HG03558 (cell line): Measurements from ENCODE around the gene FEV.

Experiments
- ATAC-seq: cut with Tn5 transposase; IDR thresholded peaks from one replicate; pipeline ENCODE4 v1.9.1; 2021; ENCODE audit warnings: moderate number of reproducible peaks; ENCODE audit not compliant: unreplicated experiment; ENCODE audit errors: extremely low read depth

Gene FEV

DNA sequence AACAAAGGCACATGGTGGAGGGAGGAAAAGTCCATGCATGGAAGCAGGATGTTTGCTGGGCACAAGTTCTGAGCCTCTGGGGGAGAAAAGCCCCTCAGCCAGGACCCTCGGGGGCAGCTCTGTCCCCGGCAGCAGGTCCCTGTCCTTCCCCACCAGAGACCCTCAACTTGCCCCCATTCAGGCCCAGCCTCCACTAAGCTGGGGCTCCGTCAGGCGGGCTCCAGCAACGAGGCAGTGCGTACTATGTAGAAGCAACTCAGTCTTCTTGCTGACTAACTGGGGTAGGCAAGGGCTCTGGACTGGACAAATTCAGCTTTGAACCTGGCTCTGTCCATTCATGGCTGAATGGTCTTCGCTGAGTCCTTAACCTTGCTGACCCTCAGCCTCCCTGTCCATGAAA, 33.3 kb upstream of the FEV start:
- no peak for ATAC-seq

DNA sequence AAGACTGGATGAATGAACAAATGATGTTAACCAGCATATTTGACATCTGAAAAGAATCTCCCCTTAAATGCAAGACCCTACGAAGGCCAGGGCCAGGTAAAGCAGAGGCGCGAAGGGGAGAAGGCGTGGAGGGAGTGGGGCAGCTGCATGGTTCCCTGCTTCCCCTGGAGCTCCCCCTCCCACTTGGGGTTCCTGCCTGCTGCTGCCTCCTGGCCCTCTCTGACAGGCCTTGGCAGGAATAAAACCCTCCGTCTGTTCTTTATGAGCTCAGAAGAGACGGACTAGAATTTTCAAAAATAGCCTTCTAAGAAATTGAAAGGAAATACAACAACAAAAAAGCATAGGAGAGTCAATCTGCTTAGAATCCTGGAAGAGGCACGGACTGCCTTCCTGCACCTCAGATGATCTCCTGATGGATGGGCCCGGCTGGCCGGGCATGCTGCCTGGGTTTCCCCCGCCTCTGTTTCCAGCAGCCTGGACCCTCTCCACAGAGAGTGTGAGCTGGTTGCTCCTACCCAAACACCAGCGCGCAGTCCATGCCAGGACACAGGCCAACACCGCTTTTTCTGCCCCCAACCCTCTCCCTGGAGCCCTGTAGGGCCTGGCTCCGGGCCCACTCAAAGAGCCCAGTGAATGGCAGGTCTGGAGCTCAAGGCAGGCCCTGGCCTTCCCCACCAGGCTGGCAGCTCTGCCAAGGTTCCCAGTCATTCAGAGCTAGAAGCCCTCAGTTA, 32.4 kb upstream of the FEV start:
- ATAC-seq: no peak

DNA sequence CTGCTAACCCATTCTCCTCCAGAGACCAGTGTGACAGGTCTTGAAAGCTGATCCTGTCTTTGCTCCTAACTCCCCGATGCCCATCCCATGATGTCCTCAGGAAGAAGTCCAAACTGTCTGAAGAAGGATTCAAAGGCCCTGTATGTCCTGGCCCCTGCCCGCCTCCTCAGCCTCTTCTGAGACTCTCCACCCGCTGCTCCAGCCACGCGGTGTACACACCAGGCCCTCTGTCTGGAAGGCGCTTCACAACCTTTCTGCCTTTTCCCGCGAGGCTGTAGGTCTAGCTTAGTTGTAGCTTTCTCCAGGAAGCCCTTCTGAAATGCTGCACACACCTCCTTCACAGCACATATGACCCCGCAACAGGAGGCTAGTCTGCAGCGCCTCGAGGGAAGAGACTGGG, 31.7 kb upstream of the FEV start:
- ATAC-seq: no peak

DNA sequence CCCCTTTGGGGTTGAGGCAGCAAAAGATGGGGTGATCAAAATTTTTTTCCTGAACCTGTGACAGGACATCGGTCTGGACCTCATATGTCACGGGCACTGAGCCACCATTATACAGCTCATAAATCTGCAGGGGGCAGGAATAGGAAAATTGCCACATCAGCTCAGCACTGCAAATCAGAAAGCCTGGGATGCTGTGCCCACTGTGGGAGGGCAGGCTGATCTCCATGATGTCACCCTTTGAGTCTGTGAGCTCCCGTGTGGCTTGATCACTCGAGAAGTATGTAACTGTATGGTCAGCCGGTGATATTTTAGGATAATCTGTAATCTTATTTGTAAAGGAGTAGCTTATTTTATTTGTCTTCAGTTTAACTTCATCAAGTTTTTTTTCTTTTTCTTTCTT, 25.9 kb upstream of the FEV start:
- ATAC-seq: no peak

DNA sequence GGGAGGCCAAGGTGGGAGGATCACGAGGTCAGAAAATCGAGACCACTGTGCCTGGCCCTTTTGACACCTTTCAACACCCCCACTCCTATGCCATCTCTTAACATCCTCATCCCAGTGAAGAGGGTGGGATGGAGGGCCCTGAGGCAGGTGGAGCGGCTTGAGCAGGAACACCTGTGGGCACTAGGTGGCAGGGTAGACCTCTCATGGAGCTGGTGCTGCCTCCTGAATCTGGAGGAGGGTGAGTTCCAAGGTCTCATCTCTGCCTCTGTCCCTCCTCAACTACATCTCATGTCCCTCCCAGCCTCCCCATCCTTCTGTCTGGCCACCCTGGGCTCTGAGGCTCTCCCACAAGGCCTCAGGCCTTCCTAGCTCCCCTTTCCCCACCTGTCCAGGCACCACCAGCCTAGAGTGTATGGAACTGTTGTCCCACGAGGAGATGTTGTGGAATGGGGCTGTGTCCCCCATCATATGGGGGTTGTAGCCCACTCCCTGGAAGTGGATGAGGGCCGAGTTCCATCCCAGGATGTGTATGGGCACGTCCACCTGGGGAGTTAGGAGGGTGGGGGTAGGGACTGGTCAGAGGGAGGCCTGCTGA, 25.3 kb upstream of the FEV start:
- no peak for ATAC-seq

DNA sequence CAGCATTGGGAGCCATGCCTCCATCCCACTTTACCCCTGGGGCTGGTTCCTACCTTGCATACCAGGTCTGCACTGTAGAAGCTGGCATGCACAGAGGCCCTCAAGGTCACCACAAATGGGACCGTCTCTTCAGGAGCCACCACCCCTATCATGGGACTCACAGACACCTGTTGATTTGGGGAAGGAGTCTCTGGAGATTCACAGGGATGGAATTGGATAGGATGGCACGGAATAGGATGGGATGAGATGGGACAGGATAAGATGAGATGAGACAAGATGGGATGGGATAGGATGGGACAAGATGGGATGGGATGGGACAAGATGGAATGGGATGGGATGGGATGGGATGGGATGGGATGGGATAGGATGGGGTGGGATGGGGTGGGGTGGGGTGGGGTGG, 24.3 kb upstream of the FEV start:
- no peak for ATAC-seq

DNA sequence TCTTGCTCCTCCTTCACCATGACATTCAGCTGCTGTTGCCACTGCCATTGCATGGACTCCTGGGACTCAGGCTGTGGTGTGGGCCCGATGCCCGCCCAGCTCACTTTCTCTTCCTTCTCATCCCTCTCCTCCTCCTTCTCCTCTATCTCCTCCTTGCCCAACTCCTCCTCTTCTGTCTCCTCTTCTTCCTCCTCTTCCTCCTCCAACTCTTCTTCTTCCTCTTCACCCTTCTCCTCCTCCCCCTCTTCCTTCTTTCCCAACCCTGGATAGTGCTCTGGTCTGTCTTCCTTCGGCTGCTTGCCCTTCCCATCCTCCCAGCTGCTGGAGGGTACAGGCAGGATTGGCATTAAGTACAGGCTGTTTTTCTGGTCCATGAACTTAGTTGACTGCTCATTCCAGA, 19.0 kb upstream of the FEV start:
- ATAC-seq: no peak

DNA sequence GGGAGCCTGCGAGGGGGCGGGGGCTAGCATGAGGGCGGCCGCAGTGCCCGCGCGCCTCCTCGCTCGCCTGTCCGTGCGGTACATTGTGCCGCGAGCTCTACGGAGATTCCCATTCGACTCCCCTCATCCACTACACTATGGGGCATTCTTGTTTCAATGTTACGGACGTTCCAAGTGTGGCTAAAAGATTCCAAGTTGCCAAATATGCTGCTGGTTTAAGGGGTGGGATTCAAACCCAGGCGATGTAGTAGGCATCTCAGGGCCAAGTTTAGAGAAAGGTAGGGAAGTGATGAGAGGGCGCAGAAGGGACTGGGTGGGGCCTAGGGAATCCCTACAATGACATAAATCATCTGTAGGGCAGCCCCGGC, 18.3 kb upstream of the FEV start:
- no peak for ATAC-seq

DNA sequence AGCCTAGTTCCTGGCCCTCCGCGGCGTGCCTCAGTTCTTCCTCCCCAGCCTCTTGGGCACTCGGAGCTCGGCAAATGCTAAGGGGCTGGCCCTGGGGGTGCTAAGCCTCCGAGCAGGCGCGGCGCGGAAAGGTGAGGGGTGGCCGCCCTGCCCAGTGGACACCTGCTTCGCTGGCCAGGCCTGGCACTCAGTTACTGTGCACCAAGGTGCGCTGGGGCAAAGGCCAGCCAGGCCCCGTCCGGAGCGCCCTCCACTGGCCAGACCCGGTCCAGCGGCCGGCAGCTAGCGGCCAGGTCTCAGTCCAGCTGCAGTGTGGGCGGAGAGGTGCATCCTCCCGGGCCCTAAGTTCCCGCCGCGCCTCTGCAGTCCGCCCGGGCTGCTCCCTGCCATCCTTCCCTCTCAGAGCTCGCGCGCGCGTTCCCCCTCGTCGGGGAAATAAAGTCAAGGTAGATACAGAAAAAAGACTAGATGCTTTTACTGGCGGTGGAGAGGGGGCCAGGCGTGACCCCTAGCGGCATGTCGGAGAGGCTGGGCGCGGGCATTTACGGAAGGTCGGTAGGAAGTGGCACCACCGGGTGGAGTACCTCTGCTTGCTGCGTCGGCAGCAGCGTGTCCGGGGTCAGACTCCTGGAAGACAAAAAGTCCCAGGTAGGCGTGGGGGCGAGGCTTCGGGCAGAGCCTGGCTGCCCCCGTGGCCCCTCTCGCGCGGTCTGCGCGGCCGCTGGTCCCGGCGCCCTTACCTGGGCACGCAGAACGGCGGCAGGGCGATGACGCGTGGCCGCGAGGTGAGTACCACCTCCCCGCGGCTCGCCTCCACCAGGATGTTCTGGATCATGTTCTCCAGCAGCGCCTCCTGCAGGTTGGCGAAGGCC, 17.6 kb upstream of the FEV start:
- ATAC-seq: no peak

DNA sequence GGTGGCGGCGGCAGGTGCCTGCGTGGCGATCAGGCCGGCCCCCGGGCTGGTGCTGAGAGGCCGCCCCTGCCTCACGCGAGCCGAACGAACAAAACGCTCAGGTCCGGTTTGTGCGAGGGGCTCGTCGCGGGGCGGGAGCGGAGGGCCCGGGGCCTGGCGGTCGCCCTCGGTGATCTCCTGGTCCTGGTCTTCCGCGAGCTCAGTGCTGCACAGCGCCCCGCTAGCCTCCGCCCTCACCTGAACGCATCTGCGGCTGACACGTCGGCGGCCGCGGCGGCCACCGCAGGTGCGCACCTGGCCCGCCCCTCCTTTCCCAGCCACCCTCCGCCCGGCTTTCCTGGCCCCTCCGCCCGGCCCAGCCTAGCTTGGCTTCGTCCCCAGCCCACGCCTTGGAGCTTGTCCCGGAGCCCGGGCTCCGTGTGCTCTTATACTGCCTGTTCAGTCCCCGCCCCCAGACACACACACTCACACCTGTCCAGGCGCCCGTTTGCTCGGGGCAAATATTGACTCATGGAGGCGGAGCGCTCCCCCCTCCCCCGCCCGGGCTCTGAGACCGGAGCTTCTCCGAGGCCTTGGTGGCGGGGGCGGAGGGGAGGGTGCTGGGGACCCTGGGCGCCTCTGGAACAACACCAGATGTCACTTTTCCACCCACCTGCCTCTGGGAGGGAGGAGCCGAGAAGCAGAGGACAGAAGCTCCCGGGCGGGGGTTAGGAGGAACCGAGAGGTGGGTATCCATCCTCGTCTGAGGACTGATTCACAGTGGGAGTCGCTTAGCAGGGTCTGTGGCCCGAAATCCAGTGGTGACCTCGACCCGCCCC, 16.8 kb upstream of the FEV start:
- no peak for ATAC-seq

DNA sequence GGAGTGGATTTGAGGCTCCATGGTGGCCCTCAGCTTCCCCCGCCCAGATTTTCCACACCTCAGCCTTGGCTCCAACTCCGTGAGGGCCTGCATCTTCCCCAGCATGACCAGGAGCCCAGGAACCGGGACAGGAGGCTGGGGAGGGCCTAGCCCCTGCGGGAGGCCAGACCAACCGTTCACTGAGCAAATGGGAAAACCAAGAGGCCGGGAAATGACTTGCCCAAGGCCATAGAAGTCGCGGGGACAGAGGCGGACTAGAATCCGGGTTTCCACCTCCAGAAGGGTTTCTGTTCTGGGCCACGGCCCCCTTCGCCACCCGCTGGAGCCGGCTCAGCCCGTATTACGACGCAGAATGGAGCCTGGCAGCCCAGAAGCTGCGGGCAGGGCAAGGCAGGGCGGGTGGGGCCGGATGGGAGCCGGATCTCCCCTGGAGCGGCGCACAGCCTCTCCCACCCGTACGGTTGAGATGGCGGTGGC, 16.2 kb upstream of the FEV start:
- ATAC-seq: no peak

DNA sequence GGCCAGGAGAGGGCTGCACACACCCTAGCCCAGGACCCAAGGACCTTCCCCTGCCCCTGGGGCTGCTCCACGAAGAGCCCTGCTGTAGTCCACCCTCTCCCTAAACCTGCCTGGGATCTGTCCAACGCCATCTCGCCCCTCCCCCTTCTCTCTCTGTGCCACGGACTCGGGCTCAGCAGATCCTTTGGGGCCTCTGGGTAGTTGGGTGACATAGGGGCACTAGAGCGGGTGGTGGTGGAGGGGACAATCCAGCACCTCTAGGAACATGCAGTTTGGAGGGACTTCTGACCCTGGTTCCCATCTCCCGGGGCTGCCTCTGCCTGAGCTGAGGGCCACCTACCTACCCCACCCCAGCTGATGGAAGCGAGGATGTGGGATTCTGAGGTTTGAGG, 15.6 kb upstream of the FEV start:
- no peak for ATAC-seq

DNA sequence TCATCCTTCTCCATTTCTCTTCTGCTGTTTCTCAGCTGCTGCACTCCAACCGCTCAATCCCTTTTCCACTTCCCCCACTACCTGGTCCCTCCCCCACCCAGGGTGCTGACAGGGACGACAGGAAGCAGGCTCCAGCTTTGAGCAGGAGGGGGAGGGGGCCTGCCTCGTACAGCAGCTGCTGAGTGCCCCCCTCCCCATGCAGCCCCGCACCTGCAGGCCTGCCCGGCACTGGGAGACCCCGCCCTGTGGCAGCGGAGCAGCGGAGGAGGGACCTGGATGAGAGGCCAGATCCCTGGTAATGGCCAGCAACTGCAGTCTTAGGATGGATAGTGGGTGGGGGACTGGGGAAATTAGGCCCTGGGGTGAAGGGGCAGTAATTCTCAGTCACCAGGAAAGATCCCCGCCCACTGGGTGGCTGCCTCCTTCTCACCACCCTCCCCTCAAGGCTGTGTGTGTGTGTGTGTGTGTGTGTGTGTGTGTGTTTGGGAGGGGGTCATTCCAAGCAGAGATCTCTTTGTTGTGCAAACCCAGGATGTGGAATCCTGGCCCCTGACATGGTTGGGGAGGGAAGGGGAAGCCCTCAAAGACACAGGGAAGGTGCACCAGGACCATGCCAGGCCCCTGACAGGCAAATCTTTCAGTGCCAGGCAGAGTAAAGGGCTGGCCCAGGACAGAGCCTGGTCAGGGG, 15.0 kb upstream of the FEV start:
- no peak for ATAC-seq

DNA sequence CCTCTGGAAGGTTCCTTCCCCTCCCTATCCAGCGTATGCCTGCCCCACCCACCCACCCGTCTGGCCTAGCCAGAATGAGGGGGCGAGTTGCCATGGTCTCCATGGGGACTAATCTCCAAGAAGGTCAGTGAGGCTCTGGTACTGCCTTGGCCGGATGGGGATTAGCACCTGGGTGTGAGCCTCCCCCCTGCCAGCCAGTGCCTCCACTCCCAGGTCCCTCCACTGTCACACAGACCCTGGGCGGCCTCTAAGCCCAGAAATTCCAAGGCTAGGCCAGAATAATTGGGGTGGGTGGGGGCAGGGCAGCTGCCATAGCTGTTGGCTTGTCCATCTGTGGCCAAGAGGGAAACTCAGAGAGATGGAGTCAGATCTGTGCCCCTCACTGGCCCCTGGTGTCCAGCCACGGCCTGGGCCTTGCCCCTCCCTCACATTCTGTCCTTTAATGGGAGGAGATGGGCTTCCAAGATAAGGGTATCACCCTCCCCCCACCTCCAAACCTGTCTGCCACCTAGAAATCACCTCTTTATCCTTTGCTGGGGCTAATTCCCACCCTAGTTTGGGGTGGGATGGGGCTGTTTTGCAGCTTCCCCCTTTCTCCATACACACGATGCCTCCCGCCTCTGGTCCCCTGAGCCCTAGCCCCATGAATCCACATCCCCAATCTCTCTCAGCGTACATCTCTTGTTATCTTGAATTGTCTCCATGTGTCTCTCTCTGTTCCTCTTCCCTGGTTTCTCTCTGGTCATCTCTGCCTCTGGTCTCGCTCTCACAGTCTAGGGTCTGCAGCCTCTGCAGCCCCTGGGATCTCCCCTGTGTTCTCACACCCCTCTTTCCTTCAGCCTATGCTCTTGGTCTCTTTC, 14.3 kb upstream of the FEV start:
- ATAC-seq: no peak

DNA sequence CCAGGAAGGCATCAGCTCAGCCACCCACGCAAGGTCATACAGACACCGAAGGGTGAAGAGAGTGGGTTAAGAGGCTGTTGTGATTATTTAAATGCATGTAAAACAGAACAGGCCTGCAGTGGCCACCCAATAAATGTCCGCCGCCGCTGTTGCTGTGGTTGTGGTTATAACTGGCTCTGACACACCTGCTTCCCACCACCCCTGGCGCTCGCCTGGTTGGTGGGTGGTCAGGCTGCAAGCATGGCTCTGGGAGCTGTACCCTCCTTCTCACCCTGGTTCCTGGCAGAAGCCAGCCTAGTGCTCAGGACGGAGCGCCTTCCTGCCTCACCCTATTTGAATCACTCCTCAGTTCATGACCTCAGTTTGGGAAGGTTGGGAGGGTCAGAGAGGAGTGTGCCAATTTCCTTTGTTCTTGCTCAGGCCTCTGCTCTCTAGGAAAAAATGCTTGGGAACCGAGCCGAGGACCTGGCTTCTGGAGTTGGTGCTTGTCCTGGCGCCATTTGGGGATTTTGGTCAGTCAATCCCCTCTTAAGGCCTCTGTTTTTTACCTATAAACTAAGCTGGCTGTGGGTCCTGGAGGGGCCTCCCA, 13.5 kb upstream of the FEV start:
- ATAC-seq: no peak

DNA sequence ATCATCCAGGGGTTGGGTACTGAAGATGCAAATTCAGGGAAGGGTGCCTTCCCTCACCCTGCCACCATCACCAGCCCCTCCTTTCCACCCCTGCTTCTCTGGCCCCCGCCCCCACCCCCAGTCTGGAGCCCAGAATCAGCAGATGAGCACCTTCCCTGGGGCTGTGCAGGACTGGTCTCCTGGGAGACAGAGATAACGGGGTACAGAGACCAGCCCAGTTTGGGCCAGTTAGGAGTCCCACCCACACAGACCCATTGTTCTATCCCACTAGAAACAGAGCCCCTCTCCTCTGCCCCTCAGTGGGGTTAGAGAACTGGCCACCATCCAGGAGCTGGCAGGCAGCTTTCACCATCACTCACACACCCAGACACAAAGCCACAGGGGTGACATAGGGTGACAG, 12.7 kb upstream of the FEV start:
- no peak for ATAC-seq

DNA sequence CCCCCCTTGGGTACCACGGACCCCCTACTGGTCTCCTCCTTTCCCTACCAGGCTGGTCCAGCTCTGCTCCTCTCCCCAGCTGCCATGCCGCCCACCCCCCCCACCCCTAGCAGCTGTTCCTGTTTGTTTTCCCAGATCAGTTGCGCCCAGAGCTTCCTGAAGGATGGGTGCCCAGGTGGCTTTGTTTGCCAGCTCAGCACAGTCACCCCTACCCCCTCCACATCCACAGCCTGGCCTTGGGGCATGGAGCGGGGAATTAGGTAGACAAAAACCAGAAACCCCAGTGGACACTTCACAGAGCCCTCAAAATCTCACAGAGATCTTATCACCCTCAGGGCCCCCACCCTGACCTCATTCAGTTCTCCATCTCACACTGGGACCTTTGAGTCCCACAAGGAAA, 12.0 kb upstream of the FEV start:
- ATAC-seq: no peak

DNA sequence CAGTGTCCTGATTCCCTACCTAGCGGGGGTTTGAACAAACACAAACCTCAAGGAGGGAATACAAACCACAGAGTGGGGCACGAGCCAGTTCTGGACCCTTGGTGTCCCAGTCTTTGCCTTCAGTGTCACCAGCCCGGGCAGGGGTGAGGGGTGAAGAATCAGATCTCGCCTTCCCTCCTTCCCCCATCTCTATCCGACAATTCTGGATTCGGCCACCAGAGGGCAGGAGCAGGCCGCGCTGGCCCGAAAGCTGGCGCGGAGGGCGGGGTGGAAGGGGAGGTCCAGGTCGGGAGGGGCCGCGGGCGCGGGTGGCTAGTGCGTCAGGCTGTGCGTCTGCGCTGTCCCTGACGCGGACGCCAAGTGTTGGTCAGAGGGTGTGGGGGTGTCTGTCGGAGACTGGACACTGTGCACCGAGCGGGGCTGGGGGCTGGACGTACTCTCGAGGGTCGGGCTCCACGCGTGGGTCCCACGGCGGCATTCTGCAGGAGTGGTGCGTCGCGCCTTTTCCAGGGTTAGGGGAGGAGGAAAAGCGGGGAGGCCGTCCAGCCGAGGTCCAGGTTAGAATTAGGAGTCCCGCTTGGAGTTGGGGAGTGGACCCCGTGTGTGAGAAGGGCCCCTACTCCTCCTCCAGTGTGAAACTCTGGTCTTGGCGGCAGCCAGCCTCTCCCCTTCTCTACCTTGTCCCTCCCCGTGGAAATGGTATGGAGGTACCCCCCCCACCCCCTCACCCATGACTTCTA, 11.2 kb upstream of the FEV start:
- no peak for ATAC-seq
